ENCODE data around the gene AKAP8. TPM values are rescaled to one million over a fixed set of nuclear protein-coding genes. Genes with fewer than 3 reads are reported as not detected.
A peak's percentile ranks its signal among the peaks of the same experiment; 100 is the strongest.
"Not testable (repeated sequence)": the region's sequence is repeated elsewhere in the genome, so short reads cannot be mapped to it uniquely, and the experiment has no call there.

Gene AKAP8
- total and polyA plus RNA-seq, 7 donors = 15.9 to 42.8 (median 19.9) TPM

DNA sequence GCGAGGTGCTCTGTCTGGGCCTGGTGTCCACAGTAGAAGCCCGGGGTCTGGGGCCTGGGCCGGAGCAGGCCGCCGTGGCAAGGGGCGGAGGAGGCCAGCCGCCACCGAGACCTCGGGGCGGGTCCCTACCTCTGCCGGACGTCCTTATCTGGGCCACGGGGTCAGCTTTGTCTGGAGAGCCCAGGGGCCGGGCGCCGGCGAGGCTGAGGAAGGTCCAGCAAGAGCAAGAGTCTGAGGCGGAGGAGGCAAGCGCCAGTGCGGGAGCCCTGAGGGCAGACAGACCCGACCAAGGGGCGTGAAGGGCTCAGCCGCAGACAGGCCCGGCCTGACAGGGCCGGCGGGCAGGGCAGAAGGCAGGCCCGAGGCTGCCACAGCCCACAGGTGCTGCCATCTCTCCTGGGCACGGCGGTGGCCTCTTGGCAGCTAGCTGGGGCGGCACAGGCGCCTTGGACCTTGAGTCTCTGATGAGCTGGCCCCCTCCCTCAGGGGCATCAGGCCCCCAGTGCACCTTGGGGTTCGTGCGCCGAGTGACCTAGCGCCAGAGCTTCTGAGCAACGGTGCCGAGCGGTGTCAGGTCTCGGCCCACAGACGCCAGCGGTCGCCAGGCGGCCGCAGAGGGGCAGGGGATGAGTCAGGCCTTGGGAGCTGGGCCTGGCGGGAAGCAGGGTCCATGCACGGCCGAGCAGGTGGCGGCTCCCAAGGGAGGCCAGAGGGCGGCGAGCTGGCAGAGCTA is 19.1 kb upstream of the AKAP8 start:
- no peak overlapping the region for H3K4me3 ChIP-seq
- peaks cover 30 to 88% of the 10 kb centered on the region in 2 donors for H3K36me3 ChIP-seq (ENCODE audit: insufficient read depth in 1 of 2, low read depth in 1 of 2)
- H3K27me3 ChIP-seq (ENCODE audit: insufficient read depth in 3 of 3, low read length in 2 of 3) = no peaks in the 10 kb centered on the region
- peak; percentile 61 to 92 for DNase-seq
- H3K9me3 ChIP-seq = no peaks in the 10 kb centered on the region
- peaks cover 42% of the 10 kb centered on the region for H3K4me1 ChIP-seq
- intact Hi-C loops (cut with DNase I) = no loop called here
- peak overlapping the region; percentile 74 for H3K27ac ChIP-seq
- peak; percentile 80 to 83 (median 81) for ATAC-seq
- TF ChIP-seq, protein P1, sequence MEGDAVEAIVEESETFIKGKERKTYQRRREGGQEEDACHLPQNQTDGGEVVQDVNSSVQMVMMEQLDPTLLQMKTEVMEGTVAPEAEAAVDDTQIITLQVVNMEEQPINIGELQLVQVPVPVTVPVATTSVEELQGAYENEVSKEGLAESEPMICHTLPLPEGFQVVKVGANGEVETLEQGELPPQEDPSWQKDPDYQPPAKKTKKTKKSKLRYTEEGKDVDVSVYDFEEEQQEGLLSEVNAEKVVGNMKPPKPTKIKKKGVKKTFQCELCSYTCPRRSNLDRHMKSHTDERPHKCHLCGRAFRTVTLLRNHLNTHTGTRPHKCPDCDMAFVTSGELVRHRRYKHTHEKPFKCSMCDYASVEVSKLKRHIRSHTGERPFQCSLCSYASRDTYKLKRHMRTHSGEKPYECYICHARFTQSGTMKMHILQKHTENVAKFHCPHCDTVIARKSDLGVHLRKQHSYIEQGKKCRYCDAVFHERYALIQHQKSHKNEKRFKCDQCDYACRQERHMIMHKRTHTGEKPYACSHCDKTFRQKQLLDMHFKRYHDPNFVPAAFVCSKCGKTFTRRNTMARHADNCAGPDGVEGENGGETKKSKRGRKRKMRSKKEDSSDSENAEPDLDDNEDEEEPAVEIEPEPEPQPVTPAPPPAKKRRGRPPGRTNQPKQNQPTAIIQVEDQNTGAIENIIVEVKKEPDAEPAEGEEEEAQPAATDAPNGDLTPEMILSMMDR (IDR thresholded peaks at IDR 0.05) = no peak
- 71 to 82% (median 72%) methylated on average over 39 to 50 of the region's 50 CpGs for WGBS, 3 donors

DNA sequence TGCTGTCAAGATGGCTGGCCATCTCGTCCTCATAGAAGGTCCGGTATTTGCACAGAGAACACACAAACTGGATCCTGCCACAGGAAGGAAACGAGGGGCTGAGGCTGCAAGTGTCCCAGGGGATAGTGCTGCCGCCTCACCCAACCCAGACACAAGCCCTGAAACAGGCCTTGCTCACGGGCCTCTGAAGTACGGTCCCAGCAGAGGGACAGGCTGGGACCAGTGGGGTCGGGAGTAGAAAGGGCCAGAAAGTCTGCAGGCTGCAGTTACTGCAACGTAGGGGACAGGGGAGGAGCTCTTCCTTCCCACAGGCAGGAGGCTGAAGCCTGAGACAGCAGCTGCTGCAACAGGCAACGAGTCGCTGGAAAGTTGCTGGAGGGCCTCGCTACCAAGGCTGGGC is 18.2 kb upstream of the AKAP8 start:
- TF ChIP-seq, protein P1 (IDR thresholded peaks at IDR 0.05) = no peak
- Histone ChIP-seq H3K36me3 (ENCODE audit: insufficient read depth in 1 of 2, low read depth in 1 of 2) (peaks cover 30 to 88% of the 10 kb centered on the region in 2 donors), H3K9me3 (no peaks in the 10 kb centered on the region), H3K27me3 (ENCODE audit: insufficient read depth in 3 of 3, low read length in 2 of 3) (no peaks in the 10 kb centered on the region), H3K4me3 (no peak overlapping the region), H3K4me1 (peaks cover 33% of the 10 kb centered on the region), H3K27ac (no peak overlapping the region)
- no peak for ATAC-seq
- intact Hi-C loops (cut with DNase I) = no loop called here
- no peak for DNase-seq
- 67 to 73% (median 71%) methylated on average over 11 of the region's 11 CpGs for WGBS, 3 donors

DNA sequence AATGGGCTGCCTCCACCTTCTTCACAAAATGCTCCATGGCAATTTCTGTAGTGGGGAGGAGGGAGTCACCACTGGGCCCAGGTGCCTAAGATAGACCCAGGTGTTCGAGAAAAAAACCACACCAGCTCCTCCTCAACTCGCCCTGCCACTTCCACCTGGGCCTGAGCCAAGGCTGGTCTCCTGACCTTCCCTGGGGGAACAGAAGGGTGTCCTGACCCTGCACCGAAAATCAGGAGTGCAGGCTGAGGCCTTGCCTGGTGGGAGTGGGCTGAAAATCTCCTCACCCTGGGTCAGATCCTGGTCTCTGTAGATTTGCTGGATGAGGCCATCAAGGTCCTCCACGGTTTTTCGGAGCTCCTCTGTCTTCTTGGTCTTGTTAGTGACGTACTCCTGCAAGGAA is 17.6 kb upstream of the AKAP8 start:
- DNase-seq = no peak
- TF ChIP-seq, protein P1 (IDR thresholded peaks at IDR 0.05) = no peak
- no peak for ATAC-seq
- no peak overlapping the region for H3K27ac ChIP-seq
- H3K27me3 ChIP-seq (ENCODE audit: insufficient read depth in 3 of 3, low read length in 2 of 3) = no peaks in the 10 kb centered on the region
- H3K36me3 ChIP-seq (ENCODE audit: insufficient read depth in 1 of 2, low read depth in 1 of 2) = peaks cover 30 to 89% of the 10 kb centered on the region in 2 donors
- H3K4me1 ChIP-seq = peaks cover 28% of the 10 kb centered on the region
- no peaks in the 10 kb centered on the region for H3K9me3 ChIP-seq
- WGBS, 3 donors = 90 to 97% (median 95%) methylated on average over 6 of the region's 6 CpGs
- intact Hi-C loops (cut with DNase I) = no loop called here
- no peak overlapping the region for H3K4me3 ChIP-seq

DNA sequence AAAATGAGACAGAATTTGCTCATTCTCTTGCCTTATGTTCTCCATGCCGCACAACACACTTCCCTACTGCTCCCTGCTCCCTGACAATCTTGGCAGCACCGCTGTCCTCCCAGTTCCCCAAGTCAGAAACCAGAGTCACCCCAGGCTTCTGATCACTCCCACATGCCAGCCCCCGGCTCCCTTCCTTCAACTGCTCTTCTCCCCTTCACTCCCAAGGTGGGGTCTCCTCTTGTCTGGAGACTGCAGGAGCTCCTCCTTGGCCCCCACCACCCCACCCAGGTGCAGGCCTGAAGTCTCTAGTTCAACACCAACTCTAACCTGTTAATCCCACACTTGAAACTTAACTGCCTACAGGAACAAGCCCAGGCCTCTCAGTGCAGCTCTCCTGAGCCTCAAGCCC is 16.8 kb upstream of the AKAP8 start:
- 94 to 100% (median 98%) methylated on average over 3 of the region's 3 CpGs for WGBS, 3 donors
- H3K4me1 ChIP-seq = peaks cover 20% of the 10 kb centered on the region
- DNase-seq = no peak
- peaks cover 30 to 97% of the 10 kb centered on the region in 2 donors for H3K36me3 ChIP-seq (ENCODE audit: insufficient read depth in 1 of 2, low read depth in 1 of 2)
- no peak for ATAC-seq
- TF ChIP-seq, protein P1 (IDR thresholded peaks at IDR 0.05) = no peak
- H3K27me3 ChIP-seq (ENCODE audit: insufficient read depth in 3 of 3, low read length in 2 of 3) = no peaks in the 10 kb centered on the region
- H3K9me3 ChIP-seq = no peaks in the 10 kb centered on the region
- intact Hi-C loops (cut with DNase I) = no loop called here
- H3K4me3 ChIP-seq = no peak overlapping the region
- H3K27ac ChIP-seq = no peak overlapping the region

DNA sequence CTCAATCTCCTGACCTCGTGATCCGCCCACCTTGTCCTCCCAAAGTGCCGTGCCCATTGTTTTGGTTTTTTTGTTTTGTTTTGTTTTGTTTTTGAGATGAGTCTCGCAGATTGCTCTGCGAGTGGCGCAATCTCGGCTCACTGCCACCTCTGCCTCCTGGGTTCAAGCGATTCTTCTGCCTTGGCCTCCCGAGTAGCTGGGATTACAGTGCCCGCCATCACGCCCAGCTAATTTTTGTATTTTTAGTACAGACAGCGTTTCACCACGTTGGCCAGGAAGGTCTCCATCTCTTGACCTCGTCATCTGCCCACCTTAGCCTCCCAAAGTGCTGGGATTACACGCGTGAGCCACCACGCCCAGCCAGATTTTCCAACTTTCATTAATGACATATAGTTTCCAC is 15.7 kb upstream of the AKAP8 start:
- H3K27ac ChIP-seq; ATAC-seq; intact Hi-C loops (cut with DNase I); H3K27me3 ChIP-seq (ENCODE audit: insufficient read depth in 3 of 3, low read length in 2 of 3); H3K9me3 ChIP-seq; H3K4me3 ChIP-seq; DNase-seq: not testable (repeated sequence)
- Histone ChIP-seq H3K36me3 (ENCODE audit: insufficient read depth in 1 of 2, low read depth in 1 of 2) (peaks cover 30 to 94% of the 10 kb centered on the region in 2 donors), H3K4me1 (peaks cover 17% of the 10 kb centered on the region)
- WGBS, 3 donors = 84 to 91% (median 90%) methylated on average over 17 of the region's 17 CpGs
